CD4-positive, alpha-beta T cell treated with Interleukin-6 for 4 hours (primary cell): ENCODE data around the gene TLE6.
"Not testable (repeated sequence)": the region's sequence is repeated elsewhere in the genome, so short reads cannot be mapped to it uniquely, and the experiment has no call there.

ENCODE experiments used
- DNase-seq: peaks from one replicate; pipeline ENCODE4 v3.0.0-alpha.2; 2020; ENCODE audit warnings: mixed read lengths

TLE6 gene

GRCh38 chr19:2974342-2975041, 2.9 kb upstream of the TLE6 start:
- no peak for DNase-seq

DNA sequence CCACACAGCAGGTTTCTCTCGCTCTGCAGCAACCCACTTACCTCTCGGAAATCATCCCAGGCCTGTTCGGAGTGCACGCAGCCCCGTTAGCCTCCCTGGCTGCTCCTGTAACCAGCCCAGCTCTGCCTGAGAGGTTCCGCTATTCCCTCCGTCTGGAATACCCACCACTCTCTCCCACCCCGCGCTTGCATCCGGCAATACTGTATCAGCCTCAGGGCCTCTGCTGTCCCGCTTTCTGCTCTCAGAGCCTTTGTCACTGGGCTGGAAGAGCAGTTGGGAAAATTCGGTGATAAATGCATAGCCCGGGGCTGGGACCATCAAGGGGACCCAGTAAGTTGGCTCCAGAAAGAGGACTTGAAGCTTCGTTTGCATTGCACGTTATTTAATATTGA, 759 bp upstream of the TLE6 start:
- no peak for DNase-seq

DNA sequence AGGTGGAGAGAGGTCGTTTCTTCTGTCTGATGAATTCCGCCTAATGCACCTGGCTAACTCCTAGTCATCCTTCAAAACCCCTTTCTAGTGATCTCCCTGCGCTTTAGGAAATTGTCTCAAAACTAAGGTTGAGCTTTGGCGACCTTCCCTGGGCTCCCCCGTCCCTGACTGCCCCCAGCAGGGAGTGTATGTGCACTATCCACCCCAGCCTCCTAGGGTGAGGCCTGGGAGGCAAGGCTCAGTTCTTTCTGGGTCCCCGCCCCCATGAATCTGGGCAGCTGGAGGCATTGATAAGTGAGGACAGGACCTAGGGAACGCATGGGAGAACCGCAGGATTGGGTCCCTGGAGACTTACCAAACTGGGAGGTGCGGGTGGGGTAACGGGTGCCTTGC, 378 bp downstream of the TLE6 start:
- DNase-seq, result no peak

- no peak for DNase-seq
These were observed 903 bp downstream of the TLE6 start for GRCh38 chr19:2978166-2978767.

GRCh38 chr19:2978772-2979171, 1.4 kb downstream of the TLE6 start:
- no peak for DNase-seq

GRCh38 chr19:2981898-2982297, 4.5 kb downstream of the TLE6 start:
- DNase-seq, result no peak

DNA sequence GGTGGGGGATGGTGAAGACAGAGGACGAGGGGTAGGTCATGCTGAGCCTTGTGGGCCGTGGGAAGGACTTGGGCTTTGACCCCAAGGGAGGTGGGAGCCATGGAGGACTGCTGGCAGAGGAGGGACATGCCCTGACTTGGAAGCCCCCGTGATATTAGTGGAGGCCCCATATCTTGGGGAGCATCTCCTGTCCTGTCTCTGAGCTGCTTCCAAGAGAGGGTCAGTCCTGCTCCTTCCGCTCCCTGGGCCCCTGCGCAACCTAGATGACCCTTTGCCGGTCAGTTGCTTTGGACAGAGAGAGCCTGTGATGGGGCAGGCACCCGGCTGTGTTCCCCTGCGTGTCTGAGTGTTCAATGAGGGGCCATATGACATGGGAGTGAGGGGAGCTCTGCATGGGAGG, 5.2 kb downstream of the TLE6 start:
- DNase-seq, result no peak

GRCh38 chr19:2982983-2983350, 5.6 kb downstream of the TLE6 start:
- no peak for DNase-seq

GRCh38 chr19:2983351-2984214, 6.2 kb downstream of the TLE6 start:
- no peak for DNase-seq

GRCh38 chr19:2984215-2984528, 6.8 kb downstream of the TLE6 start:
- DNase-seq, result no peak

GRCh38 chr19:2986951-2987524, 9.7 kb downstream of the TLE6 start:
- DNase-seq, result no peak

GRCh38 chr19:2987797-2988196, 10.4 kb downstream of the TLE6 start:
- no peak for DNase-seq

GRCh38 chr19:2988568-2988967, 11.2 kb downstream of the TLE6 start:
- DNase-seq, result no peak

DNA sequence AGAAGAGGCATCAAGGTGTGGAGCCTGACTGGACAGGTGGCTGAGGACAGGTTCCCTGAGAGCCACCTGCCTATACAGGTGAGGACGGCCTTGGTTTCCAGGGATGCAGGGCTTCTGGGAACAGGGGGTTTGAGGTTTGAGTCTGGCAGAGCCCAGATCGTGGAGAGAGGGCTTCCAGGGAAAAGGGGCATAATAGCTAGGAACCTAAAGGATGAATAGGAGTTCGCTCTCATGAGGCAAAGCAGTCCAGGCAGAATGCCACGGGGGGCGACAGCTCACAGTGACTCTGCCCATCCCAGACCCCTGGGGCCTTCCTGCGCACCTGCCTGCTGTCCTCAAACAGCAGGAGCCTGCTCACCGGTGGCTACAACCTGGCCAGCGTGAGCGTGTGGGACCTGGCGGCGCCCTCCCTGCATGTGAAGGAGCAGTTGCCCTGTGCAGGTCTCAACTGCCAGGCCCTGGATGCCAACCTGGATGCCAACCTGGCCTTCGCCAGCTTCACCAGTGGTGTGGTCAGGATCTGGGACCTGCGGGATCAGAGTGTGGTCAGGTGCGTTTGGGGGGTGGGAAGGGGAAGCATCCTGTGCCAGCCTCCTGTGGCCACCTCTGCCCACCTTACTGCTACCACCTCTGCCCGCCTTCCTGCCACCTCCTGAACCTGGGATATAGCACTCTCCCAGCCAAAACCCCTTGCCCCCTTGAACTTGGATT, 12.0 kb downstream of the TLE6 start:
- DNase-seq, result no peak

DNA sequence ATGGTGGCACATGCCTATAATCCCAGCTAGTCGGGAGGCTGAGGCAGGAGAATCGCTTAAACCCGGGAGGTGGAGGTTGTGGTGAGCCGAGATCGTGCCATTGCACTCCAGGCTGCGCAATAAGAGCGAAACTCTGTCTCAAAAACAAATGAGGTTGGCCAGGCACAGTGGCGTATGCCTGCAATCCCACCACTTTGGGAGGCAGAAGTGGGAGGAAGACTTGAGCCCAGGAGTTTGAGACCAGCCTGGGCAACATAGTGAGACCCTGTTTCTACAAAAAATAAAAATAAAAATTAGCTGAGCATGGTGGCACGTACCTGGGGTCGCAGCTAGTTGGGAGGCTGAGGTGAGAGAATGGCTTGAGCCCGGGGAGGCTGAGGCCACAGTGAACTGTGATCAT, 15.0 kb downstream of the TLE6 start:
- not testable (repeated sequence) for DNase-seq

DNA sequence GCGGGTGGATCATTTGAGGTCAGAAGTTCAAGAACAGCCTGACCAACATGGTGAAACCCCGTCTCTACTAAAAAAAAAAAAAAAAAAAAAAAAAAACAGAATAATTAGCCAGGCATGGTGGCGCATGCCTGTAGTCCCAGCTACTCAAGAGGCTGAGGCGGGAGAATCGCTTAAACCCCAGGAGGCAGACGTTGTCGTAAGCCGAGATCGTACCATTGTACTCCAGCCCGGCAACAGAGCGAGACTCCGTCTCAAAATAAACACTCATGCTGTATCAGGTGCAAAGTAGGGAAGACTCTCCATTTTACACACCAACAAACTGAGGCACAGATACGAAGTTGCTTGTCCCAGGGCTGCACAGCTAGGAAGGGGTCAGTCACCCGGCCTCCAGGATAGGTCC, 15.6 kb downstream of the TLE6 start:
- no peak for DNase-seq

DNA sequence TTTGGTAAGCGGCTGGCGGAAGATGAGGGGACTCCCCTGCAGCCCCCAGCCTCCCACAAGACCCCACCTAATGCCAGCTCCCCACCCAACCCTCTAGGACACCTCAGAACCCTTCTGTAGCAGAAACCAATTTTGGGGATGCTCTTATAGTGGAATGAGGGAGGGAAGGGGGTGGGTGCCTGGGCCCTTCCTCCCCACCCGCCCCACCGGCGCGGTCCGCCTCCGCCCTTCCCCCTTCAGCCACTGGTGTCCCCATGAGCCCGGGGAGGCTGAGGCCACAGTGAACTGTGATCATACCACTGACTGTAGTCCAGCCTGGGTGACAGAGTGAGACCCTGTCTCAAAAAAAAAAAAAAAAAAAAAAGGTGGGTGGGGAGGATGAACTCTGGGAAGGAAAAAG, 16.2 kb downstream of the TLE6 start:
- DNase-seq, result no peak

DNA sequence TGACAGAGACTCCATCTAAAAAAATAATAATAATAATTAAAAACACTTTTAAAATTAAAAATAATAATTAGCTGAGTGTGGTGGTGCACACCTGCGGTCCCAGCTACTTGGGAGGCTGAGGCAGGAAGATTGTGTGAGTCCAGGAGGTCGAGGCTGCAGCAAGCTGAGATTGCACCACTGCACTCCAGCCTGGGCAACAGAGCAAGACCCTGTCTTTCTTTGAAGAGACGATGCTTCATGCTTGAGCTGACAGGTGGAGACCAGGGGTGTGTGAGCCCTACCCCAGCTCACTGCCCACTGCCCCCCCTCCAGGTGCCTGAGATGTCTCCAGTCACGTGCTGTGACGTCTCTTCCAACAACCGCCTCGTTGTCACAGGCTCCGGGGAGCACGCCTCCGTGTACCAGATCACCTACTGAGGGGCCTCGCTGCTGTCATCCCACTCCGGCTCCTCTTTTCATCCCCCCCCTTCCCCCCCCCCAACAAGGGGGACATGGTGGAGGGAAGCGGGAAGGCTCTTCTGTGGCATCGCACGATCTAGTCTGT, 17.3 kb downstream of the TLE6 start:
- no peak for DNase-seq

- DNase-seq, result no peak
These were observed 20.4 kb downstream of the TLE6 start for GRCh38 chr19:2997720-2998119.

- DNase-seq, result no peak
These were observed 21.3 kb downstream of the TLE6 start for GRCh38 chr19:2998642-2999041.

GRCh38 chr19:3001235-3001800, 24.0 kb downstream of the TLE6 start:
- no peak for DNase-seq

- no peak for DNase-seq
These were observed 25.7 kb downstream of the TLE6 start for GRCh38 chr19:3003046-3003445.

- DNase-seq, result no peak
These were observed 27.2 kb downstream of the TLE6 start for GRCh38 chr19:3004522-3004921.
